Measurements from ENCODE around the gene POLR1A. TPM values are rescaled to one million over a fixed set of nuclear protein-coding genes. Genes with fewer than 3 reads are reported as not detected.

Gene POLR1A
- total RNA-seq, 5 donors from 2014 or later (not counting 1 experiment from before 2014, with no cell fraction given), result 22.0 to 28.7 (median 25.7) TPM

GRCh38 chr2:86045541-86045940, 60.1 kb downstream of the POLR1A start:
- peaks cover 16 to 20% (median 18%) of the 10 kb centered on the region in 3 donors for H3K4me1 Mint-ChIP-seq
- no peaks in the 10 kb centered on the region for H3K27me3 Mint-ChIP-seq
- no peak for DNase-seq
- peaks cover 15 to 71% of the 10 kb centered on the region in 2 donors for H3K36me3 ChIP-seq (ENCODE audit: control insufficient read depth in 2 of 2, extremely low read depth in 1 of 2, insufficient read depth in 1 of 2, low read length in 1 of 2)
- peaks cover 8 to 14% of the 10 kb centered on the region in 2 experiments for H3K4me1 ChIP-seq (ENCODE audit: control insufficient read depth in 1 of 2, extremely low read depth in 1 of 2, insufficient read depth in 2 of 2, low read length in 2 of 2)
- ChIA-PET CTCF (interaction anchor here in 1 of 2 donors (0.8 kb wide), 1 partner anchor 10 kb away, joined by 3 read pairs; no protein-coding TSS in a partner anchor), POLR2A (interaction anchor here (0.6 to 1.2 kb wide), 3 partner anchors 8 to 199 kb away, joined by 3 to 4 read pairs (median 4); no protein-coding TSS in a partner anchor)
- no peak overlapping the region for H3K4me3 Mint-ChIP-seq
- H3K9me3 ChIP-seq, result no peaks in the 10 kb centered on the region
- H3K4me3 ChIP-seq (ENCODE audit: control insufficient read depth in 1 of 2, extremely low read depth in 1 of 2, low read length in 1 of 2), result no peak overlapping the region
- H3K9me3 Mint-ChIP-seq, result no peaks in the 10 kb centered on the region
- no peak overlapping the region for H3K27ac Mint-ChIP-seq
- no peaks in the 10 kb centered on the region for H3K27me3 ChIP-seq (replicated peaks in 1 of 2; ENCODE audit: control insufficient read depth in 2 of 2, extremely low read depth in 1 of 2, insufficient read depth in 2 of 2, low read length in 1 of 2)
- H3K36me3 Mint-ChIP-seq, result peaks cover 50% of the 10 kb centered on the region
- no peak overlapping the region for H3K27ac ChIP-seq (ENCODE audit: low read length)
- 83% methylated on average over 4 of the region's 6 CpGs for WGBS (ENCODE audit: insufficient coverage)
- ATAC-seq (replicated peaks in 1 of 4), result no peak

- CTCF ChIA-PET, result interaction anchor here (0.8 to 1.0 kb wide), 2 partner anchors 9 to 10 kb away, joined by 3 read pairs; no protein-coding TSS in a partner anchor
- peaks cover 15 to 70% of the 10 kb centered on the region in 2 donors for H3K36me3 ChIP-seq (ENCODE audit: control insufficient read depth in 2 of 2, extremely low read depth in 1 of 2, insufficient read depth in 1 of 2, low read length in 1 of 2)
- Mint-ChIP-seq H3K4me3 (no peak overlapping the region), H3K27me3 (no peaks in the 10 kb centered on the region), H3K27ac (peak overlapping the region in 1 of 2 donors; percentile 28), H3K9me3 (no peaks in the 10 kb centered on the region), H3K4me1 (peaks cover 25 to 29% (median 28%) of the 10 kb centered on the region in 3 donors), H3K36me3 (peaks cover 49% of the 10 kb centered on the region)
- POLR2A ChIA-PET, result interaction anchor here in 1 of 2 donors (1.2 kb wide), 1 partner anchor 9 kb away, joined by 4 read pairs; no protein-coding TSS in a partner anchor
- no peaks in the 10 kb centered on the region for H3K9me3 ChIP-seq
- H3K4me1 ChIP-seq (ENCODE audit: control insufficient read depth in 1 of 2, extremely low read depth in 1 of 2, insufficient read depth in 2 of 2, low read length in 2 of 2), result peaks cover 10 to 23% of the 10 kb centered on the region in 2 experiments
- ATAC-seq (replicated peaks in 1 of 4) (no peak), DNase-seq (no peak)
- 100% methylated on average over 2 of the region's 4 CpGs for WGBS (ENCODE audit: insufficient coverage)
- no peak overlapping the region for H3K27ac ChIP-seq (ENCODE audit: low read length)
- no peak overlapping the region for H3K4me3 ChIP-seq (ENCODE audit: control insufficient read depth in 1 of 2, extremely low read depth in 1 of 2, low read length in 1 of 2)
- no peaks in the 10 kb centered on the region for H3K27me3 ChIP-seq (replicated peaks in 1 of 2; ENCODE audit: control insufficient read depth in 2 of 2, extremely low read depth in 1 of 2, insufficient read depth in 2 of 2, low read length in 1 of 2)
Observed at GRCh38 chr2:86044614-86045013, 61.1 kb downstream of the POLR1A start.

- peaks cover 15 to 29% of the 10 kb centered on the region in 2 experiments for H3K4me1 ChIP-seq (ENCODE audit: control insufficient read depth in 1 of 2, extremely low read depth in 1 of 2, insufficient read depth in 2 of 2, low read length in 2 of 2)
- CTCF ChIA-PET, result interaction anchor here in 1 of 2 donors (1.0 kb wide), 1 partner anchor 10 kb away, joined by 3 read pairs; no protein-coding TSS in a partner anchor
- no peak overlapping the region for H3K4me3 Mint-ChIP-seq
- H3K36me3 Mint-ChIP-seq, result peaks cover 45% of the 10 kb centered on the region
- POLR2A ChIA-PET, result interaction anchor here in 1 of 2 donors (0.6 kb wide), 1 partner anchor 142 kb away, joined by 5 read pairs; no protein-coding TSS in a partner anchor
- no peak overlapping the region for H3K4me3 ChIP-seq (ENCODE audit: control insufficient read depth in 1 of 2, extremely low read depth in 1 of 2, low read length in 1 of 2)
- H3K27me3 Mint-ChIP-seq, result no peaks in the 10 kb centered on the region
- ATAC-seq (replicated peaks in 1 of 4) (no peak), DNase-seq (no peak)
- H3K27ac ChIP-seq (ENCODE audit: low read length), result no peak overlapping the region
- H3K9me3 ChIP-seq, result no peaks in the 10 kb centered on the region
- no peak overlapping the region for H3K27ac Mint-ChIP-seq
- 95% methylated on average over 12 of the region's 12 CpGs for WGBS (ENCODE audit: insufficient coverage)
- H3K27me3 ChIP-seq (replicated peaks in 1 of 2; ENCODE audit: control insufficient read depth in 2 of 2, extremely low read depth in 1 of 2, insufficient read depth in 2 of 2, low read length in 1 of 2), result no peaks in the 10 kb centered on the region
- H3K9me3 Mint-ChIP-seq, result no peaks in the 10 kb centered on the region
- peaks cover 15 to 64% of the 10 kb centered on the region in 2 donors for H3K36me3 ChIP-seq (ENCODE audit: control insufficient read depth in 2 of 2, extremely low read depth in 1 of 2, insufficient read depth in 1 of 2, low read length in 1 of 2)
- H3K4me1 Mint-ChIP-seq, result peaks cover 31 to 35% (median 33%) of the 10 kb centered on the region in 3 donors
Observed at GRCh38 chr2:86044045-86044444, 61.6 kb downstream of the POLR1A start.

- WGBS (ENCODE audit: insufficient coverage), result 98% methylated on average over 10 of the region's 12 CpGs
- no peak overlapping the region for H3K4me3 ChIP-seq (ENCODE audit: control insufficient read depth in 1 of 2, extremely low read depth in 1 of 2, low read length in 1 of 2)
- Mint-ChIP-seq H3K27ac (peak overlapping the region; percentile 99), H3K4me3 (no peak overlapping the region), H3K27me3 (no peaks in the 10 kb centered on the region), H3K36me3 (peaks cover 41% of the 10 kb centered on the region), H3K9me3 (no peaks in the 10 kb centered on the region), H3K4me1 (peaks cover 45 to 50% (median 49%) of the 10 kb centered on the region in 3 donors)
- ATAC-seq (replicated peaks in 1 of 4) (no peak), DNase-seq (no peak)
- H3K9me3 ChIP-seq, result no peaks in the 10 kb centered on the region
- POLR2A ChIA-PET, result interaction anchor here in 1 of 2 donors (1.5 kb wide), 1 partner anchor 63 kb away, joined by 3 read pairs; the partner anchor contains the start of genes POLR1A and PTCD3
- peak overlapping the region; percentile 21 for H3K27ac ChIP-seq (ENCODE audit: low read length)
- peaks cover 29 to 44% of the 10 kb centered on the region in 2 experiments for H3K4me1 ChIP-seq (ENCODE audit: control insufficient read depth in 1 of 2, extremely low read depth in 1 of 2, insufficient read depth in 2 of 2, low read length in 2 of 2)
- H3K36me3 ChIP-seq (ENCODE audit: control insufficient read depth in 2 of 2, extremely low read depth in 1 of 2, insufficient read depth in 1 of 2, low read length in 1 of 2), result peaks cover 15 to 52% of the 10 kb centered on the region in 2 donors
- CTCF ChIA-PET, result interaction anchor here (1.0 to 1.6 kb wide), 4 partner anchors 35 to 215 kb away, joined by 3 to 6 read pairs (median 5); no protein-coding TSS in a partner anchor
- no peaks in the 10 kb centered on the region for H3K27me3 ChIP-seq (replicated peaks in 1 of 2; ENCODE audit: control insufficient read depth in 2 of 2, extremely low read depth in 1 of 2, insufficient read depth in 2 of 2, low read length in 1 of 2)
Observed at GRCh38 chr2:86042256-86043168, 63.2 kb downstream of the POLR1A start.

- Histone ChIP-seq H3K27me3 (replicated peaks in 1 of 2; ENCODE audit: control insufficient read depth in 2 of 2, extremely low read depth in 1 of 2, insufficient read depth in 2 of 2, low read length in 1 of 2) (no peaks in the 10 kb centered on the region), H3K27ac (ENCODE audit: low read length) (peak overlapping the region; percentile 96), H3K4me3 (ENCODE audit: control insufficient read depth in 1 of 2, extremely low read depth in 1 of 2, low read length in 1 of 2) (no peak overlapping the region), H3K9me3 (no peaks in the 10 kb centered on the region), H3K36me3 (ENCODE audit: control insufficient read depth in 2 of 2, extremely low read depth in 1 of 2, insufficient read depth in 1 of 2, low read length in 1 of 2) (peaks cover 9 to 30% of the 10 kb centered on the region in 2 donors), H3K4me1 (ENCODE audit: control insufficient read depth in 1 of 2, extremely low read depth in 1 of 2, insufficient read depth in 2 of 2, low read length in 2 of 2) (peaks cover 53 to 68% of the 10 kb centered on the region in 2 experiments)
- no peak for ATAC-seq (replicated peaks in 1 of 4)
- ChIA-PET POLR2A (interaction anchor here in 1 of 2 donors (0.6 kb wide), 1 partner anchor 685 kb away, joined by 3 read pairs; no protein-coding TSS in a partner anchor), CTCF (interaction anchor here in 1 of 2 donors (1.3 to 2.3 kb wide), 3 partner anchors 28 to 213 kb away, joined by 3 to 9 read pairs (median 7); no protein-coding TSS in a partner anchor)
- WGBS (ENCODE audit: insufficient coverage), result 100% methylated on average over 8 of the region's 12 CpGs
- H3K27me3 Mint-ChIP-seq, result no peaks in the 10 kb centered on the region
- peaks cover 69 to 74% (median 73%) of the 10 kb centered on the region in 3 donors for H3K4me1 Mint-ChIP-seq
- DNase-seq, result no peak
- peak overlapping the region in 1 of 3 donors; percentile 37 for H3K4me3 Mint-ChIP-seq
- H3K9me3 Mint-ChIP-seq, result no peaks in the 10 kb centered on the region
- peaks cover 25% of the 10 kb centered on the region for H3K36me3 Mint-ChIP-seq
- peak overlapping the region; percentile 99 for H3K27ac Mint-ChIP-seq
Observed at GRCh38 chr2:86039963-86040655, 65.6 kb downstream of the POLR1A start.

Measured in T-cell (primary cell).